ENCODE results near the gene MAGI2. TPM values are rescaled to one million over a fixed set of nuclear protein-coding genes. Genes with fewer than 3 reads are reported as not detected.

Gene MAGI2
- polyA plus RNA-seq, 4 donors, result 0.22 to 2.1 (median 1.5) TPM

- Histone ChIP-seq H3K4me3 (ENCODE audit: low read depth in 1 of 3, low read length in 3 of 3) (no peak overlapping the region), H3K9me3 (ENCODE audit: control insufficient read depth in 2 of 2, insufficient read depth in 1 of 2, low read depth in 1 of 2, low read length in 1 of 2) (no peaks in the 10 kb centered on the region), H3K27me3 (ENCODE audit: control insufficient read depth in 3 of 3, insufficient read depth in 3 of 3, low read length in 3 of 3) (no peaks in the 10 kb centered on the region), H3K36me3 (ENCODE audit: control insufficient read depth in 3 of 3, insufficient read depth in 2 of 3, low read depth in 1 of 3, low read length in 3 of 3) (no peaks in the 10 kb centered on the region), H3K27ac (ENCODE audit: low read depth in 1 of 3, low read length in 2 of 3) (no peak overlapping the region), H3K4me1 (ENCODE audit: control insufficient read depth in 3 of 3, insufficient read depth in 2 of 3, low read depth in 1 of 3, low read length in 2 of 3) (no peaks in the 10 kb centered on the region)
- WGBS, 3 donors, result 72 to 84% (median 80%) methylated on average over 2 of the region's 2 CpGs
- DNase-seq, result no peak
- no peak for FAIRE-seq
These were observed 1477.6 kb downstream of the MAGI2 start for GRCh38 chr7:77975672-77976480.

DNA sequence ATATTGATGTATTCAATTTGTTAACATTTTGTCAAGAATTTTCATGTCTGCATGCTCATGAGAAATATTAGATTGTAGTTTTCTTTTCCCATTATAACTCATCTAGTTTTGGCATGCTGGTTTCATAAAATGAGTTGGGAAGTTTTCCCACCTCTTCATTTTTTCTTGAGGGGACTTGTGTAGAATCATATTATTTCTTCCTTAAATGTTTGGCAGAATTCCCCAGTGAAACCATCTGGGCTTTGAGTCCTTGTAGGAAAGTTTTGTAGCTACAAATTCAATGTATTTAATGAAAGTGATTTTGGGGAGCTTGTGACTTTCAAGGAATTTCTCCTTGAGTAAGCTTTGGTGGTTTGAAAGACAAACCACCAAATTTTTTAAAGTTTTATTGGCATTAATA, 1481.7 kb downstream of the MAGI2 start:
- Histone ChIP-seq H3K36me3 (ENCODE audit: control insufficient read depth in 3 of 3, insufficient read depth in 2 of 3, low read depth in 1 of 3, low read length in 3 of 3) (no peaks in the 10 kb centered on the region), H3K27me3 (ENCODE audit: control insufficient read depth in 3 of 3, insufficient read depth in 3 of 3, low read length in 3 of 3) (no peaks in the 10 kb centered on the region), H3K4me3 (ENCODE audit: low read depth in 1 of 3, low read length in 3 of 3) (no peak overlapping the region), H3K4me1 (ENCODE audit: control insufficient read depth in 3 of 3, insufficient read depth in 2 of 3, low read depth in 1 of 3, low read length in 2 of 3) (no peaks in the 10 kb centered on the region), H3K9me3 (ENCODE audit: control insufficient read depth in 2 of 2, insufficient read depth in 1 of 2, low read depth in 1 of 2, low read length in 1 of 2) (no peaks in the 10 kb centered on the region), H3K27ac (ENCODE audit: low read depth in 1 of 3, low read length in 2 of 3) (no peak overlapping the region)
- no peak for DNase-seq
- no peak for FAIRE-seq

DNA sequence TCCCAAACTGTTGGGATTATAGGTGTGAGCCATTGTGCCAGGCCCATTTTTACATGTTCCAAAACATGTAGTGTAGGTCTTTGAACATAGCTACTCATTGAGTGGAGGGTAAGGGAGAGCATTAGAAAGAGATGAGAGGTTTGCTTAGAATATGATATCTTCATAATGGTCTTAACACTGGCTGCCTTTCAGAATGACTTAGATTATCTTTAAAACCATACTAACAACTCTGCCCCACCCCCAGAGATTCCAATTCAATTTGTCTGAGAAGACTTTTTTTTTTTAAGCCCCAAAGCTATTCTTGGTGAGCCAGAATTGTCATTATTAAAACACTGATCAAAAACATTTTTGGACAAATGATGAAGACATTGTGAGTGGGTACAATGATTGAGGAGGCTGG, 1486.0 kb downstream of the MAGI2 start:
- Histone ChIP-seq H3K27me3 (ENCODE audit: control insufficient read depth in 3 of 3, insufficient read depth in 3 of 3, low read length in 3 of 3) (no peaks in the 10 kb centered on the region), H3K9me3 (ENCODE audit: control insufficient read depth in 2 of 2, insufficient read depth in 1 of 2, low read depth in 1 of 2, low read length in 1 of 2) (no peaks in the 10 kb centered on the region), H3K36me3 (ENCODE audit: control insufficient read depth in 3 of 3, insufficient read depth in 2 of 3, low read depth in 1 of 3, low read length in 3 of 3) (no peaks in the 10 kb centered on the region), H3K27ac (ENCODE audit: low read depth in 1 of 3, low read length in 2 of 3) (no peak overlapping the region), H3K4me1 (ENCODE audit: control insufficient read depth in 3 of 3, insufficient read depth in 2 of 3, low read depth in 1 of 3, low read length in 2 of 3) (no peaks in the 10 kb centered on the region), H3K4me3 (ENCODE audit: low read depth in 1 of 3, low read length in 3 of 3) (no peak overlapping the region)
- DNase-seq (no peak), FAIRE-seq (no peak)
